ENCODE results near the gene KIF12. TPM values are rescaled to one million over a fixed set of nuclear protein-coding genes. Genes with fewer than 3 reads are reported as not detected.

The KIF12 gene
- total RNA-seq, 2 donors from 2014 or later, result 0.09 TPM; not detected in 1

GRCh38 chr9:114077162-114077837 is 21.8 kb downstream of the KIF12 start:
- ATAC-seq (no peak), DNase-seq (no peak)
- intact Hi-C loops (cut with DNase I), result no loop called here

DNA sequence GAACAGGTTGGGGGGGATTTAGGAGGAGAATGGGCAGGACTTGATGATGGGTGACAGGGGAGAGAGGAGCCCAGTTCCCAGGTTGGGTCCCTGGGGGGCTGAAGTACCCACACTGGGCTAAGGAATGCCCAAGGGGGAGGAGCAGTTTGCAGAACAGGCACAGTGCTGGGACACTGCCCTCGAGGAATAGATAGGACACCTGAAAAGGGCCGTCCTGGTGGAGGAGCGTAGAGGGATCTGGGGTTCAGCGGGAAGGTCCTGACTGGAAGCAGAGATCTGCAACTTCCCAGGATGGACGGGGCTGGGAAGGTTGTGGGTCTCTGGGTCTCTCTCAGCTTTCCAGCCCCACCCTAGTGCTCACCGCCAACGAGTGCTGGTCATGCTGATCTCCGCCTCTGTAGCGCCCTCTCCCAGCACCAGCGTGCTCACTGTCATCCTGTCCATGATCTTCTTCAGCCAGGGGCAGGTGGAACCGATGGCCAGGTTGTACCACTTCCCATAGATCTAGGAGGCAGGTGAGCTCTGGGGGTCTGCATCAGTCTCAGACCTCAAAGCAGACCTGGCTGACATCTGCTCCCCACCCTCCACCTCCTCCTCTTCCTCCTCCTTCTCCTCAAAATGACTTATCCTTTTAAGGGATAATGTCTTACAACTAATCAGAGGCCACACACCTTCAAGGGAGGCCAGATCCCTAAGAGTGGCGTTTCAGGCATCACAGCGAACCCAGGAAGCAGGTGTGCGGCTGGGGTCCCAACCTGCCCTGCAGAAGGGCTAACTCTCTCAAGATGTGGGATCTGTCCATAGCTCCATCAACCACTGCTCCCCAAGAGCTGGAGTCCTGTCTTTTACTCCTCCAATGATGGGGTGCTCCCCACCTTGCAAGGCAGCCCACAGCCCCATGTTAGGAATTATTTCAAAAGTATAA is 22.6 kb downstream of the KIF12 start:
- ATAC-seq (no peak), DNase-seq (no peak)
- intact Hi-C loops (cut with DNase I), result no loop called here

GRCh38 chr9:114075602-114076001 is 23.5 kb downstream of the KIF12 start:
- intact Hi-C loops (cut with DNase I), result no loop called here
- no peak for ATAC-seq

GRCh38 chr9:114072184-114073140 is 26.6 kb downstream of the KIF12 start:
- intact Hi-C loops (cut with DNase I), result no loop called here
- peak; percentile 67 for DNase-seq

More at GRCh38 chr9:114075602-114076001, 23.5 kb downstream of the KIF12 start:
- DNase-seq, result no peak

GRCh38 chr9:114071197-114071795 is 27.8 kb downstream of the KIF12 start:
- ATAC-seq (no peak), DNase-seq (no peak)
- intact Hi-C loops (cut with DNase I), result no loop called here

More at GRCh38 chr9:114072184-114073140, 26.6 kb downstream of the KIF12 start:
- ATAC-seq, result peak; percentile 89 to 91

DNA sequence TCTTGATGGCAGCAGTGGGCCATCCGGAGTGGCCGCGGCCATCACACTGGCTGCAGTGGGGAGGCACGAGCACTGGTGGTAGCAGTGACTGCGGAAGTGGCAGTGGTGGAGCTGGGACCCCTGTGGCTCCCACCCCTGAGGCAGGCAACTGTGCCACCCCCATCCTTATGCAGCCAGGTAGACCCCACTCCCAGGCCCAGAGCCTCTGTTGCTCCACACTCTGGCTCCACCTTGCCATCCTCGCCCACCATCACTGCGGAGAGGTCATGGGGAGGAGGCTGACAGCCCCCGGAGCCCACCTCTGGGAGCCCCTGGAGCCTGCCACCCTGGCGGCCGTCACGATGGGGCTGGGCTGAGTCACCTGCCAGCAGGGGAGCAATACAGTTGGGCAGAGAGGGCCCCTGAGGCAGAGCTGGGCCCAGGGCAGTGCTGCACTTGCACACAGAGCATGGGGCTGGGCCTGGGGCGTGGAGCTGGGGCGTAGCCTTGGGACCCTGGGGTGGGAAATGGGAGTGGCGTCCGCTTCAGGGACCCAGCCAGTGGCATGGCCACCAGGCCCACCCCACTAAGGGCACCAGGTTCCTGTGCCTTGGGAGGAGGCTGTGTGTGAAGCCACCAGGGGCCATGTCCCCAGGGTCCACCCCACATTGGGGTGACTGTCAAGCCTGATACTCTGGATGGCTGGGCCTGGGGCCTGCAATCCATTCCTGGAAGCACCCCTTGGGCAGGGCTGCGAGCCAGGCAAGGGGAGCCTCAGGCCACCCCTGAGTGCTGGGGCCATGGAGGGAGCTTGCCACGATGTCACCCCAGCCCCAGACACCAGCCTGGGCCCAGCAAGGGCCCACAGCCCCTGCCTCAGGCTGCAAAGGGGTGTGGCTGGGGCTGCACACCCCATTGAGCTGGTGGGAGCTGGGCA is 28.6 kb downstream of the KIF12 start:
- no peak for DNase-seq
- ATAC-seq, result no peak
- intact Hi-C loops (cut with DNase I), result no loop called here

- no peak for DNase-seq
- ATAC-seq, result no peak
- intact Hi-C loops (cut with DNase I), result no loop called here
These were observed 29.5 kb downstream of the KIF12 start for GRCh38 chr9:114069476-114070187.

- intact Hi-C loops (cut with DNase I), result no loop called here
- ATAC-seq (no peak), DNase-seq (no peak)
These were observed 33.8 kb downstream of the KIF12 start for GRCh38 chr9:114065304-114065703.

GRCh38 chr9:114061830-114062474 is 37.1 kb downstream of the KIF12 start:
- ATAC-seq (no peak), DNase-seq (no peak)
- intact Hi-C loops (cut with DNase I), result no loop called here

DNA sequence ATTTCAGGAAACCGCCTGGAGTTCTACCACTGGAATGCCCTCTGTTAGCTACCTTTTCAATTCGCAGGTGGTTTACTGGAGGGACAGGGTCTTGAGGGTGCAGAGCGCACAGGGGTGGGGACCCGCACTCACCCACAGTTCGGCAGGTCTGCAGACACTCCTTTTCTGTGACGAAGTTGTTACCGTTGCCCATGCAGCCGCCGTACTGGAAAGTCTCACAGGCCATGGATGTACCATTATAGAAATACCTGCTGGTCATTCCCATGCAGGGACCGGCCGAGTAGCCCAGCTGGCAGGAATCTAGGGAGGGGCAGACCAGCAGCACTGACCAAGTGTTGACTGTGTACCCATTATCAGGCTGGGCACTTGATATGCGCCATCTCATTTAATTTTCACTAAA is 37.8 kb downstream of the KIF12 start:
- ATAC-seq, result no peak
- intact Hi-C loops (cut with DNase I), result no loop called here
- DNase-seq, result no peak

- no peak for ATAC-seq
- DNase-seq, result no peak
These were observed 38.4 kb downstream of the KIF12 start for GRCh38 chr9:114060711-114061110.

GRCh38 chr9:114060070-114060469 is 39.0 kb downstream of the KIF12 start:
- DNase-seq, result no peak
- intact Hi-C loops (cut with DNase I), result no loop called here
- no peak for ATAC-seq

More at GRCh38 chr9:114060711-114061110, 38.4 kb downstream of the KIF12 start:
- intact Hi-C loops (cut with DNase I), result no loop called here

GRCh38 chr9:114059047-114059803 is 39.9 kb downstream of the KIF12 start:
- peak; percentile 49 to 83 for ATAC-seq
- intact Hi-C loops (cut with DNase I), result no loop called here
- DNase-seq, result no peak

GRCh38 chr9:114058688-114059046 is 40.4 kb downstream of the KIF12 start:
- ATAC-seq (no peak), DNase-seq (no peak)

GRCh38 chr9:114057161-114057885 is 41.8 kb downstream of the KIF12 start:
- DNase-seq (no peak), ATAC-seq (no peak)
- intact Hi-C loops (cut with DNase I), result no loop called here

More at GRCh38 chr9:114058688-114059046, 40.4 kb downstream of the KIF12 start:
- intact Hi-C loops (cut with DNase I), result no loop called here

Data from left cardiac atrium (tissue), 4 donors.